Activated T-helper 9 cell treated with anti-CD3 and anti-CD28 coated beads, Interleukin-2, amount 50 U/mL, for 16 hours (primary cell): Measurements from ENCODE around the gene HAPLN2.
A peak's percentile ranks its signal among the peaks of the same experiment; 100 is the strongest.
"Not testable (repeated sequence)": the region's sequence is repeated elsewhere in the genome, so short reads cannot be mapped to it uniquely, and the experiment has no call there.

Source experiments
- DNase-seq: peaks from one replicate; pipeline ENCODE4 v3.0.0-alpha.2; 2020; ENCODE audit warnings: low read depth

Gene HAPLN2

DNA sequence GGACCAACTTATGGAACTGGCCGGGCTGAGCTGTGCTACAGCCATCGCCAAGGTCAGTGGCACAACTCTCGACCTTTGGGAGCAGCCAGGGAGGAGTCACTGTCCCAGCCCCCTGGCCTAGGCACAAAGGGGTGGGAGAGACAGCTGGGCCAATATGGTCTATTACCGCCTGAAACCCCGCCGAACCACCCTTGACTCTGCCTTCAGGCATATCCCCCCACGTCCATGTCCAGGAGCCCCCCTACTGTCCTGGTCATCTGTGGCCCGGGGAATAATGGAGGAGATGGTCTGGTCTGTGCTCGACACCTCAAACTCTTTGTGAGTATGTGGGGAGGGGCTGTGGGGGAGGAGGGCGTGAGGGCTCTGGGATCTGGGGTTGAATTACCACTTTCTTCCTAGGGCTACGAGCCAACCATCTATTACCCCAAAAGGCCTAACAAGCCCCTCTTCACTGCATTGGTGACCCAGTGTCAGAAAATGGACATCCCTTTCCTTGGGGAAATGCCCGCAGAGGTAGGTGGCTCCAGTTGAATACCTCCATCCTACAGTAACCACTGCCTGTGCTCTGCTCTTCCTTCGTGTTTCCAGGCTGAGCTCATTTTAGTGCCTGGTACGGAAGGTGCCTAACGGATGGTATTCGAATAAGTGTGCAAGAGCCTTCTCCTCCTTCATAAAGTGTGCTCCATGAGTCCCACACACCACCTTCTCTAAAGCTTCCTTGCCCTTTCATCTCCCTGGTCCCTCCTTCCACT lies 26.9 kb upstream of the HAPLN2 start:
- no peak for DNase-seq

DNA sequence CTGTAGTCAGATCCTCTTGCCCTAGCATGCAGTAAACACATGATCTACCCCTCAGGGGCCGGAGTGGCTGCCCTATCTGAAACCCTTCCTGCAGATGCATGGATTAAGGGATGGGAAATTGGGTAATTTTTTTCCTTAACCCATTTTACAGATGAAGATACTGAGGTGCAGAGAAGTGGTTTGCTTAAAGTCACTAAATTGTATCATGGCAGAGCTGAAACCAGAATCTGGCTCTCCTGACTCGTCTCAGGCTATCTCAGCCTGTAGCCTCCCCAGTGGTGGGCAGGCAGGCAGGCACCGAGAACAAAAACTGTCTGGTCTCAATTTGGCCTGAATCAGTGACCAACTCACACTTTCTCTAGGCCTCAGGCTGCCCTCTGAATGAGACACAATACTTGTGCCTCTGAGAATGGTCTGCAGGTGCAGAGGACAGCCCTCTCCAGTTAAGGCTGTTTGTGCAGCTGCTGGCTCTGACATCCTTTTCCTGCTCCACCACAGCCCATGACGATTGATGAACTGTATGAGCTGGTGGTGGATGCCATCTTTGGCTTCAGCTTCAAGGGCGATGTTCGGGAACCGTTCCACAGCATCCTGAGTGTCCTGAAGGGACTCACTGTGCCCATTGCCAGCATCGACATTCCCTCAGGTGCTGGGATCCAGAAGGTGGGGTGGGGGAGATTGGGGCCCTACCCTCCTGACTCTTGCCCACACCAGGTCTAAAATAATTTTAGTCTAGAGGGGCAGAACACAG lies 26.1 kb upstream of the HAPLN2 start:
- no peak for DNase-seq

DNA sequence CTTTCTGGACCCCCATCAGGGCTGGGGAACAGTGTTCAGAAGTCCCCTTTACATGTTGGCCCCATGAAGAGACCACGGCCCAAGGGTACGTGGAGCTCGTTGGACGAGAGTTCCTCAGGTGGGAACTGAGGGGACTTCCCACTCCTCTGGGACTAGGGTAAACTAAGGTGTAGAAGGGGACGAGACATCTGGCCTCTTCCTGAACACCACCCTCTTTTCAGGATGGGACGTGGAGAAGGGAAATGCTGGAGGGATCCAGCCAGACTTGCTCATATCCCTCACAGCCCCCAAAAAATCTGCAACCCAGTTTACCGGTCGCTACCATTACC lies 25.6 kb upstream of the HAPLN2 start:
- no peak for DNase-seq

DNA sequence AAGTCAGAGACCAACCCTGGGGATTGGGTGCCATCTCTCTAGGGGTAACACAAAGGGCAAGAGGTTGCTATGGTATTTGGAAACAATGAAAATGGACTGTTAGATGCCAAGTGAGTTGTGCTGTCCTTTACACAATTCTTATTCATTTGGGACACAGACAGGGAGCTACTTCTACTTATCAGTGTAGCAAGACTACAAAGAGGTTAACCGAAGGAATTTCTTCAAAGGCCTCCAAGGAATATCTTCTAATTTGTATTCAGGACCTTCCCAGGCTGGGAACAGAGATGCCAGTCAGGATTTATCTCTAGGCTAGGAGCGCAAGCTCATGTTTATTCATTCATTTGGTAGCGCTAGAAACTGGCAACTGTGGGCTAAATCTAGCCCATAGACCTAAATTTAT lies 25.0 kb upstream of the HAPLN2 start:
- DNase-seq: no peak

DNA sequence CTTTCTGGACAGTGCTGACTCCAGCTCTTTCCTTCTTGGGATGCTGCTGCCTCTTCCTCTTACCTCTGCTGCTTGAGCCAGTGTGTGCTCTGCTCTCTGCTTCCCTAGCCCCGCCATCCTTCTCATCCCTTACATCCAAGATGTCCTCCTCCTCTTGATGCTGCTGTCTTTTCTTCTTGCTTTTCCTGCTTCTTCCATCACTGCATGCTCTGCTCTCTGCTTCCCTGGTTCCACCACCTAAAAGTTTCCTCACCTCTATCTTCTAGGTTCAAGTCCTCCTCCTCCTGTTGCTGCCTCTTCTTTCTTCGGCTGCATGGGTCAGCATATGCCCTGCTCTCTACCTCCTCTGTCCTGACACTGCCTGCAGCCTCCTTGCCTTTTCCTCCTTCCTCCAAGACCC lies 24.2 kb upstream of the HAPLN2 start:
- no peak for DNase-seq

DNA sequence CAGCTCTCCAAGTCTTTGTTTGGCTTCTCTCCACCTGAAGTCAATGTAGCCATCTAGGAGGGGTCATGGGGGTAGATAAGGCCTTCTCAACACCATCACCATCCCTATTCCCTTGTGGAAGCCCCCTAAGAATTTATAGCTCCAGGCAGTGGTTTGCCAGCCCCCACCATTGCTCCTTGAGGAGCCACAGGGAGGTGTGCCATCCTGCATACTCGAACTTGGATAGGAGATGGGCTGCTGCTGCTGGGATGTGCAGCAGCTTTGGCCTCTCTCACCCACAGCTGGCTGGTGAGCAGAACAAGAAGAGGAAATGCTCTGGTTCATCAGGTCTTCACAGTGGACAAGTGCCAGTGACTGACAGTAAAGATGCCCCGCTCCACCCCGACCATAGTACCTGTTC lies 22.8 kb upstream of the HAPLN2 start:
- no peak for DNase-seq

GRCh38 chr1:156598125-156598524 lies 21.1 kb upstream of the HAPLN2 start:
- no peak for DNase-seq

DNA sequence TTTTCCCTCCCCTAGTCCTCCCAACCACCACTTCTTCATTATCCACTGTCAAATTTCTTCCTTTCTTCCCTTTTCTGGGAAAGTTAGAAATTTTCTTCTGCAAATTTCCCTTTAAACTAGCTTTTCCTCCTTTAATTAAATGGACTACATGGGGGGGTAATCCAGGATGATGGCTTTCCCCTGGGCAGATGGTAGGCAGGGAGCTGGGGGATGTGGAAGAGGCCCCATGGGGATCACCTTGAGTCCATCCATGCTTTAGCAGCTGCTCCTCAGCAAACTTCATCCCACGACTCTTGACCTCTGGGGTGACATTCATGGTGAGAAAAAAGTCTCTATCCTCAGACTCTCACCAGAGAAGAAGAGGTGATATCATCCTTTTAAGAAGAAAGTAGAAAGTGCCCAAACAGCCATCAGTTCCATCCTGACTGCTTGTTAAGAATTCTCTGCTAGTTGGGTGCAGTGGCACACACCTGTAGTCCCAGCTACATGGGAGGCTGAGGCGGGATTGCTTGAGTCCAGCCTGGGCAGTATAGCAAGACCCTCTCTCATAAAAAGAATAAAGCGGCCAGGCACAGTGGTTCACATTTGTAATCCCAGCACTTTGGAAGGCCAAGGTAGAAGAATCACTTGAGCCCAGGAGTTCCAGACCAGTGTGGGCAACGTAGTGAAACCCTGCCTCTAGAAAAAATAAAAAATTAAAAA lies 20.3 kb upstream of the HAPLN2 start:
- DNase-seq: no peak

DNA sequence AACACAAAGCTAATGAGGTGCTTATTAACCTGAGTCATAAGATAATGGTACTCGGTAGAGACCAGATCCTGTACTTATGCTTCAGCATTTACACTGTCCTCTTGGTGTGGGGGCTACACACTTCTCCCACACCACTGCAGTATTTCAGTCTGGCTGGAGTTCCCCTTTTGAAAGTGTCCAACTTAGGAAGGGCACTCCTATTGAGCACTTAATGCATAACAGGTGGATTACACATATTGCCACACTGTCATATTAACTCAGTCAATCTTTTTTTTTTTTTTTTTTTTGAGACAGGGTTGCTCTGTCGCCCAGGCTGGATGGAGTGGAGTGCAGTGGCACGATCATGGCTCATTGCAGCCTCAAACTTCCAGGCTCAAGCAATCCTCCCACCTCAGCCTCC lies 19.4 kb upstream of the HAPLN2 start:
- DNase-seq: no peak

GRCh38 chr1:156600733-156601121 lies 18.5 kb upstream of the HAPLN2 start:
- no peak for DNase-seq

GRCh38 chr1:156601122-156601830 lies 17.9 kb upstream of the HAPLN2 start, which contains the start of gene GPATCH4:
Gene GPATCH4, minus strand, starts transcription at chr1:156601479.
- peak; percentile 66 for DNase-seq

DNA sequence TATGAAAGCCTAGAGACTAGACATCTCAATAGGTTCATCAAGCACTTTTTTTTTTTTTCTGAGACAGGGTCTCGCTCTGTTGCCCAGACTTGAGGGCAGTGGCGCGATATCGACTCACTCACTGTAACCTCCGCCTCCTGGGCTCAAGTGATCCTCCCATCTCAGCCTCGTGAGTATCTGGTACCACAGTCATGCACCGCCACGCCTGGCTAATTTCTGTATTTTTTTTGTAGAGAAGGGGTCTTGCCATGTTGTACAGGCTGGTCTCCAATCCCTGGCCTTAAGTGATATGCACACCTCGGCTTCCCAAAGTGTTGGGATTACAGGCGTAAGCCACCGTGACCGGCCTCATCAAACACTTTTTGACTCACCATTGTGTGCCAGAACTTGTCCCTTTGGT lies 17.3 kb upstream of the HAPLN2 start:
- no peak for DNase-seq

DNA sequence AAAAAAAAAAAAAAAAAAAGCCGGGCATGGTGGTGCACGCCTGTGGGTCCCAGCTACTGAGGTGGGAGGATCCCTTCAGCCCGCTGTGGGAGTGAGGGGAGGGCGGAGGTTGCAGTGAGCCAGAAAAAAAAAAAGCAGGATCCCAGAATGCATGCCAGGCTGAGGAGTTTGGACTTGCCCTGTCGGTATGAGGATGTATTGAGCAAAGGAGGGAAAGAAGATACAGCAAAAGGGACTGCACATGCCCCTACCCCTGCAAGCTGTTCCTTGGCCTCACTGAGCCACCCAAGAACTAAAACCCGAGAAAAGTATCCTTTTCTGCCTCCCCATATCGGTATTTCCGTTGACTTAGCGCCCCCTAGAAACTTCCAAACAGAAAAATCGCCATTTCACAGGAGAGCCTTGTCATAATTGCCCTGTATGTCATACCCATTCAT lies 16.6 kb upstream of the HAPLN2 start:
- no peak for DNase-seq

DNA sequence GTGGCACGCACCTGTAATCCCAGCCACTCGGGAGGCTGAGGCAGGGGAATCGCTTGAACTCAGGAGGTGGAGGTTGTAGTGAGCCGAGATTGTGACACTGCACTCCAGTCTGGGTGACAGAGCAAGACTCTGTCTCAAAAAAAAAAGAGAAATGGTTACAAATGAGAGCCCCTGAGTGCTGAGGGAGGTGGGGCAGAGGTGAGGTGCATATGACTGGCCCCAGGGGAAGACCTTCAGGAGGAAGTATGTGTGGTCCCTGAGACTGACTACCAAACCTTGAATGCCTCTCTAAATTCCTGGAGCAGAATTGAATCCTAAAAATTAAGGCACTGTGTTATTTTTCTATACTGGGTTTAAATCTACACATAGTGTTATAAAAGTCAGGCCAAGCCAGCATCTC lies 11.9 kb upstream of the HAPLN2 start:
- not testable (repeated sequence) for DNase-seq

DNA sequence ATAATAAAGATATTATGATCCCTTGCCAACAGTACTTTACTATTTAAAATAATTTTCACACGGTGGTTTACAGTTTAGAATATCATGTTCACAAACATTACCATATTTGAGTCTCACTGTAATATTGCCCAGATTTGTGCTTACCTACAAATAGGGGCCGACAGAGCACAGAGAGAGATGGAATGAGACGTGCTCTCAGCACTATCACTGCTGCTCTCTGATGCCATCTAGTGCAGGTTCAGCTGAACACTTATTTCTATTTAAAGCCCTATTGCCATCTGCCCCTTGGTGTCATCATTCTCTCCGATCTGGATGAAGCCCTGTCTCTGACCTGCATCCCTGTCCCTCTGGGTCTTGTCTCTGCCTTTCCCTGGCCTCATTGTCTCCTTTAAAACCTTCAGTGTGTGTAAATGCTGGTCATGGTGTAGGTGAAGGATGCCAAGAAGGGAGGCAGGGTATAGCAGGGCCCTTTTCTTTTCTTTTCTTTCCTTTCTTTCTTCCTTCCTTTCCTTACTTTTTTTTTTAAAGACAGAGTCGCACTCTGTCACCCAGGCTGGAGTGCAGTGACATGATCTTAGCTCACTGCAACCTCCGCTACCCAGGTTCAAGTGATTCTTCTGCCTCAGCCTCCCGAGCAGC lies 11.1 kb upstream of the HAPLN2 start:
- no peak for DNase-seq

- no peak for DNase-seq
Observed at GRCh38 chr1:156608981-156609380, 10.2 kb upstream of the HAPLN2 start.

- DNase-seq: not testable (repeated sequence)
Observed at GRCh38 chr1:156610072-156610471, 9.1 kb upstream of the HAPLN2 start.

GRCh38 chr1:156612666-156613065 lies 6.5 kb upstream of the HAPLN2 start:
- DNase-seq: no peak

DNA sequence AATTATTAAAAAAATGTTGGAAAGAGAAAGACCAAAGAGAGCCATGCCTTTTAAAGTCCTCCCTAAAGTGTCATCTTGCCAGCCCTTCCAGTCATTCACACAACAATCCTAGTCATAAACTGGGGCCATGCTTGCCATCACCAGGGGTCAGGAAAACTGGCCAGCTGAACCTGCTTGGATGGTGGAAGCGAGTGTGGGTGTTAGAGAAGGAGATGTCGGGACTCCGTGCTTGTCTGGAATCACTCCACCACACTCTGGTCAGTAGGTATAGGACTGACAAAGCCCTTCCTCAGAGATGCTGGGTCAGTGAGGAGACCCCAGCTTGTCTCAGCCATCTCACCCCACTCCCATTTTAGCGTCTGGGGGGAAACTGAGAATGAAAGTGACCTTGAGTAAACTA lies 3.3 kb upstream of the HAPLN2 start:
- no peak for DNase-seq

DNA sequence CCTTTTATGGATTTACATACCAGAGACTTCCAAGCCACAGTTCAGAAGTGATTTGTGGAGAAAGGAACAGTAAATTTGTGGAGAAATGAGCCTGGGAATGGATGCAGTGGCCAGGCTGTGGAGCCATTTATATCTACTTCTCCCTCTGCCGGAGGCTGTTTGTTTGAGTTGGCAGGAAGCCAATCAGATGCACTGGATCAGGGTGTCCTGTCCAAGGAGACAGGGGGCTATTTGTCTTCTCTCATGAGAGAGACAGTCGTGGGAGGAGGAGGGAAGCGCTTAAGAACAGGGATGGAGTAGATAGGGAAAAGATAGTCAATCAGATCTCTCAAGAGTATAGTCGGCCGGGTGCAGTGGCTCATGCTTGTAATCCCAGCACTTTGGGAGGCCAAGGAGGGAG lies 2.8 kb upstream of the HAPLN2 start:
- no peak for DNase-seq

GRCh38 chr1:156619582-156619955 lies 354 bp downstream of the HAPLN2 start:
- no peak for DNase-seq
